IPS DF 19.7 (cell line): Measurements from ENCODE around the gene SRMS.

Experiments used
- DNase-seq: peaks from one replicate; pipeline ENCODE4 v3.0.0-alpha.2; 2013; ENCODE audit warnings: low read depth, low spot score

The SRMS gene

DNA sequence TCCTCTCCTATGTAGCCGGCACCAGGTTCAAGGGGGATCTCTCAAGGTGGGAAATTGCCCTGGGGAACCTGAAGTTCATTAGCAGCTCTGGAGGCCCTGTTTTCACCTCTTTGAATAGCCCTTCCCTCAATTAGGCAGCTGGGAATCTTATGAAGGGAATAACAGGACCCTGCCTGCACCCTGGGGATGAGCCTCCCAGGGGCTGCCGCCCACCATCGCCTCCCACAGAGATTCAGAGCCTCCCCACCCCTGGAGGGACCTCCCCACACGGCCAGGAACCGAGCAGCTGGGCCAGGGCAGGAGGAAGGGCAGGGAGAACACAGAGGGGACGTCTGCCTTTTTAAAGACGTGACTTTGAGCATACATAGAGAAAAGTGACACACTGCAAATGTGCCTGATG lies 44.0 kb downstream of the SRMS start:
- DNase-seq = no peak

DNA sequence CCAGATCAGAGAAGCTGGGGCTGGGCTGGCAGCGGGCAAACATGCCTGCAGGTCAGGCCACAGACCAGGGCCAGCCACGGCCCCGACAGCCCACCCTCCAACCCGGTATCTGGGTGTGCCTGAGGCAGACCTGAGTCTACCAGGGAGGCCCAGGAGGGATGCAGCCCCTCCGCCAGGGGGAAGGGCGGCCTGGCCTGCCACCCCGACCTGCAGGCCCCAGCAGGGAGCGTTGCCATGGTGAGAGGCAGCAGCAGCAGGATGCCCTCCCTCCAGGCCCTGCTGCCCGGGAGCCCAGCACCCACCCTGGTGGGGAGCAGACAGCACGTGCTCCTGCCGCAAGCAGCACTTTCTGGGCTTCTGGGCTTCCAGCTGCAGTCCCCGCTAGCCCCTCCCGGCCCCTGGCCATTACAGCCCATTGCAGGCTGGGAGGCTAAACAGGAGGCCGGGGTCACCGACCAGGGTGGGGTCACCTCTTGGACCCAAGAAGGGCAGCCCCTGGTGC lies 44.8 kb downstream of the SRMS start:
- DNase-seq = no peak

DNA sequence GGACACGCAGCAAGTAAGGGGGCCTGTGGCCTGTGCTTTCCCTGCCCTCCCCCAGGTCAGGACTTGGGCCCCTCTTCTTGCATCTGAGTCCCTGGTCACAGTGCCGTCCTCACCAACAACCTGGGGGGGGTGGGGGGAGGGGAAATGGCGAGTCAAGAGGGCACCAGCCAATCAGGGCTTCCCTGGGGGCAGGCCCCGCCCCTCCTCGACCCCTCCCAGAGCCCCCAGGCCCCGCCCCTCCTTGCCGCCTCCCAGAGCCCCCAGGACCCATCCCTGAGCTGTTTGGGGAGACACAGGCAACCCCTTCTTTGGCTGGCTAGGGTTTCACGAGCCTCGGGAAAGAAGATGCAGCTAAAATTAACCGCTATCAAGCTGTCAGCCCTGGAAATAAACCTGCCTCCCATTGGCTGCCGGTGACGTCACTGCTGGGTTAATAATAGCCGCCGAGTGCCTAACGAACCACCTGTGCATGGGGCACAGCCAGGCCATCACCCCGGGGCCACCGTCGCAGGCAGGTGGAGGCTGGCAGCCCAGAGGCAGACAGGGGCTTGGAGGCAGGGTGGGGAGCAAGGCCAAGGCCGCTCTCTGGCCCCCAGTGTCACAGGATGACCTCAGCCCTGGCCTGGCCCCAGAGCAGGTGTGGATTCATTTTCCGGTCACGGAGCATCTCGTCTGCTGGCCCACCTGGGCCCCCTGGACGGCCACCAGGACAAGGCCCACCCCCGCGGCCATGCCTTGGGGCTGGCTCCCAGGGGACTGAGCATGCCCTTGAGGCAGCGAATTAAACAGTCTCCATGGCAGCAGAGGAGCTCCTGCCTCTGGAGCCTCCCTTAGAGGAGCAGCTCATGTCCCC lies 45.5 kb downstream of the SRMS start:
- DNase-seq = no peak

DNA sequence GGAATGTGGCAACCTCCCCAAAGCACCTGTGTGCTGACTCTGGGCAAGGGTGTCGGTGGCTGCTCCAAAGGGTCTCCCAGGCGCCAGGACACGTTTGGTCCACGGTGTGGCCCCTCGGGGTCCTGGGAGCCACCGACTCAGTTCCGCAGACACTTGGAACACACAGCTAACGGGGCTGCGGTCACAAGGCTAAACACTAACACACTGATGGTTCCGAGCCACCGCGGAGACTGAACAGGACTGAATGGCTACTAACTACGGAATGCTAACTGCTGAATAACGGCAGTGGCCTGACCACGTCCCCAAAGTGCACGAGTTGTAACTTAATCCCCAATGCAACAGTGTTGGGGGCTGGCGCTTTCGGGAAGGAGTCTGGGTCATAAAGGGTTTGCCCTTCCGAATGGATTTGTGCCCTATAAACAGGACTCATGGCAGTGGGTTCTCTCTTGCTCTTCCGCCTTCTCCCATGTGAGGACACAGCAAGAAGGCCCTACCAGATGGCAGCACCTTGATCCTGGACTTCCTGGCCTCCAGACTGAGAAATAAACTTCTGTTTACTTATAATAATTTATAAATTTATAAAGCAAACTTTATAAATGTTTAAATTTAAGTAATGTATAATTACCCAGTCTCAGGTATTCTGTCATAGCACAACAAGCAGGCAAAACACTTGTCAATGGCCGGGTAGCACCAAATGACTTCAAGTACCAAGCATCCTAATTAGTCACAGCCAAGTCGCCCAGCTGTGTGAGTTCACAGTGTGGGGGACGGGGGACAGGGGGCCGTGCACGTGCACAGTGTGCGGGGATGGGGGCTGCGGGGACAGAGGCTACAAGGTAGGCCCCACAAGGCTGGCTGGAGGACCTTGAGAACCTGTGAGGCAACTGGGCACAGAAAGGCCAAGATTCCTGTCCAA lies 46.4 kb downstream of the SRMS start:
- DNase-seq = no peak

DNA sequence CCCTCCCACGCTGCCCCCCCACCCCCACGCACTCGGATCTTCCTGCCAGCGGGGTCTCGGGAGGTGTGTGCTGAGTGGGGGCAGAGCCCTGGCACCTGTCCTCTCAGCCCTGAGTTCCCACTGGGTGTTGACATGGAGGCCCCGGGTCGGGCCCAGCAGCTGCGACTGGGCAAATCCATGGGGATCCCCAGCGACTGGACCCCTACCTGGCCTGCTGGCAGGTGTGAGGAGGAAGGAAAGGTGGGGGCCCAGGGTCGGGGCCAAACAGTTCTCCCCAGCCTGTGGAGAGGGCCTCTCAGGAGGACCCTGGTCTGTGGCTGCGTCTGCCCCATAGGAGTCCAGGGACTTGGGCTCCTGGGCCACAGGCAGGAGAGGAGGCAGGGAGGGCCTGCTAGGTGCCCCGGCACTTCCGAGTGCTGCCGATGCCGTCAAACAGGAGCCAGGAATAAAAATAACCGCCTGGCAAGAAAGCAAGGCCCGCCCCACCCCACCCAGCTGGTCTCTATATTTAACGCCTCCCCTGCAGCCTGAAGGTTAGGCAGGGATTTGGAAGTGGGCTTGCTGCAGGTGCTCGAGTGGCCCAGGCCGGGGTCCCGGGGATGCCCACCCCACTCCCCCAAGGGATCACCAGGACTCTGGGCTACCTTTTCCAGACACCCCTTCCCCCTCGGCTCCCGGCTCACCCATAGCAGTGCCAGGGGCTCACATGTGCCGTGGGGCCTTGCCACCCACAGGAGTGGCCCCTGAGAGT lies 47.2 kb downstream of the SRMS start:
- no peak for DNase-seq

DNA sequence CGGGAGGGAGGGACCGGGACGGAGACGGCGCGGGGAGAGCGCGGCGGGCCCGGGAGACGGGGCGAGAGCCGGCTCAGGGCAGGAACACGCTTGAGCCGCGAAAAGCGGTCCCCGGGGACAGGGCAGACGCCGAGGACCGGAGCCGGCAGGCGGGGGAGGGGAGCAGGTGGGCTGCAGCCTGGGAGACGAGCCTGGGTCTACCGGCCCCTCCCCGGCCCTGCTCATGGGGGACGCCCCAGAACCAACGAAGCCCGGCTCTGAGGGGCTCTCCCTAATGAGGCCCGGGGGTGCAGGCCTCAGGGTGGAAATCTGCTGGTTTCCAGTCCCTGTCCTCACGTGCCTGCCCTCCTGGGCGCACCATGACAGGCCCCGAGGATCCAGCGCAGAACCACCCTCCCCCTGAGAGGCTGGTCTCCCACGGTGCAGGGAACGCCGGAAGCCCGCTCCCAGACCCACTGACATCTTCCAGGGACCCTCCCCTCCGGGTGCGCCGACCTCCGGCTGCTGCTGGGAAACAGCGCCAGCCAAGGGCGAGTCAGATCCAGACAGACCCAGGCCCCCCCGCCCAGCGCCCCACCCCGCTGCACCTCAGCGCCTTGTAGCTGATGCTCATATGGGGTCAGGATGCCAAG lies 48.1 kb downstream of the SRMS start:
- DNase-seq = no peak

DNA sequence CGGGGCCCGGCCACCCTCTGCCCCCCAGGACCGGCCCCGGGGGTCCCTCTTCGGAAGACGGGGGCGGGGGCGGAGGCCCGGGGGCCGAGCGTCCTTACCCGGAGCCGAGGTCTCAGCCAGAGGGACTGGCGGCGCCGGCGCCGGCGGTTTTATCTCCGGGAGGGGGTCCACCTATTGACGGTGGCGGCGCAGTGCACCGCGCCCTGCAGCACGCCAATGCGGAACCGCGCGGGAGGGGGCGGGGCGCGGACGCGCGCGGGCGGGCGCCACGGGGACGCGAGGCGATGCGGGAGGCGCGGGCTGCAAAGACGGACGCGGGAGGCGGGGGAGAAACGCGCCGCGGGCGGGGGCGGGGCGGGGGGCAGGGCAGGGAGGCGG lies 48.6 kb downstream of the SRMS start, which contains the start of gene EEF1A2:
EEF1A2 (minus strand) TSS at position 124 of the 378 bp plus-strand sequence. CDS start 1,320 bp downstream, outside the sequence.
- DNase-seq = no peak

DNA sequence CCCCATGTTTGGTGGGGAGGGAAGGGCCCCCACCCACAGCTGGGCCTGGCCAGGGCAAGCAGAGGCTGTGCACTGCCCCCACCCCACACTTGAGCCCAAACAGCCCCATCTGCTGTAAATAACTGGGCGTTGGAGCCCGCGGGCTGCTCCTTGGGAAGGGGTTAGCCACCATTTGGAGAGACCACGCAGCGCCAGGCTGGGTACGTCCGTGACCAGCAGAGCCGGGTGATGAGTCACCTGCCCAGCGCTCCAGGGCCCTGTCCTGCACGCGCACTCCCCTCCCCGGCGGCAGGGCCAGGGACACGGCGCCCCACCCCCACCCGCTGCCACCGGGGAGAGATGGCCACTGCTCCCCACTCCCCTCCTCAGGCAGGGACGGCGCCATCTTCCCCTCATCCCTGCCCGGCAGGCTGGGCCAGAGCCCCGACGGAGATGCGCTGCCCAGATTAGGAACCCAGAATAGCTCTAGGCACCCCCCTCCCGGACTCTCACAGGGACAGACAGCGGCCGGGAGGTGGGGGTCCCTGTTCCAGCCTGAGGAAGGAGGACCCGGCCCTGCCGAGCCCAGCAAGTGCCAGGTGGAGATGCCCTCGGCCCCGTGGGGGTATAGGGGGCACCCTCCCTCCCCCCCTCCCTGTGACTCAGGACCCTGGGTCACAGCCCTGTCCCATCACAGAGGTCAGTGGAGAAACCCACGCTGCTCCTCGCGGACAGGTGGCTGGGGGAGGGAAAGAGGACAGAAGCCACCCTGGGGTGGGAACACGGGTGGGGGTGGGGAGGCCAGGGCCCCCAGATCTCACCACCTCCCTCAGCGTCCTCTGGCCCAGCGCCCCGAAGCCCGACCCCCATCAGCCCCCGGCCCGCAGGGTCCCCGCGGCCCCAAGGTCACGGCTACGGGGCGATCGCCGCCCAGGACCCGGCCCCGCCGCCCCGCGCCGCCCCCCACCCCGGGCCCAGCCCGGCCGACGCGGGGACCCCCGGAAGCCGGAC lies 49.3 kb downstream of the SRMS start:
- DNase-seq = no peak

DNA sequence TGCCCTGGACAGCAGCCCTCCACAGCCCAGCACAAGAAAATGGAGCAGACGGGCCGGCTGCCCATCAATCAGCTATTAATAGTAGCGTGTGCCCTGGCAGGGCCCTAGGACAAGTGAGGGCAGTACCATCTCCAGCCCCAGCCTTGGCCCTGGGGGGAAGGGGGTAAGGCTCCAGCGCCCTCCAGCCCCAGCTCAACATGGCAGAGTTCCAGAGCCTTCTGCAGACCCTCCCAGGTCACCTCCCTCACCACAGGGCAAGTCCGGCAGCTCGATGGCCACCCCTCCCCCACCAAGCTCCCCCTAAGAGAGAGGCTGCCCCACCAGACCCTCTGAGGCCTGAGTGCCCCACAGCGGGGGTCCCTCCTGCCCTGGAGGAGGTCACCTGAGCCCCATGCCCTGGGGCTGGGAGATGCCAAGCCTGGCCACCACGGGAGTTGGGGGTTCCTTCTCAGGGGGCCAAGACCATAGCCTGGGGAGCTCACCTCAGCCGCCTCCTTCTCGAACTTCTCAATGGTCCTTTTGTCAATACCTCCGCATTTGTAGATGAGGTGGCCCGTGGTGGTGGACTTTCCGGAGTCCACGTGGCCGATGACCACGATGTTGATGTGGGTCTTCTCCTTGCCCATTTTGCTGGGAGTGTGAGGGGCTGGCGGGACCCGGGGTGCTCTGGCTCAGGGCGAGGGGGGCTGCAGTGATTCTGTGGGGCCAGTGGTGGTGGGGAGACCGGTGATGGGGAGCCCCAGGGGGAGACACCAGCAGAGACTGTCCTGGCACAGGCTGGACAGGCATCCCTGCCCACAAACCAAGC lies 50.2 kb downstream of the SRMS start:
- no peak for DNase-seq

DNA sequence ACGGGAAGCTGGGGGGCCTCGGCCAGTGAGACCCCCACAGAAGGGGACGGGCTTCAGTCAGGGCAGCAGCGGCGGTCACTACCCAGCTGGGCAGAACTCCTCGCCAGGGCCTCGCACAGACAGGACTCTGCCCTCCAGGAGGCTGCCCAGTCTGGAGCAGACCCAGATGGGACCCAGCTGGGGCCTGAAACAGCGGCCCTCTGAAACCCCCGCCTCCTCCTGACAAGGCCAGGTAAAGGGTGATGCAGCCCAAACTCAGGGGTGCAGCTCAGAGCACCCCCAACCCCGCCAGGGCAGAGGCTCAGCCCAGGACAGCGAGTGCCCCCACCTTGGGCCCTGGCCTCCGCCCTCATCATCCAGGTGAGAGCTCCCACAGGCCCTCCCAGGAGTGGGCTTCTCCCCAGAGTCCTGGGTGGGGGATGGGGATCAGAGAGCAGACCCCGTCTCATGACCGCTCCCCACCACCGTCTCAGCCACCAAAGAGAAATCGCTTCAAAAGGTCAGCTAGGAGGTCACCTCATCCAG lies 50.9 kb downstream of the SRMS start:
- DNase-seq = no peak

DNA sequence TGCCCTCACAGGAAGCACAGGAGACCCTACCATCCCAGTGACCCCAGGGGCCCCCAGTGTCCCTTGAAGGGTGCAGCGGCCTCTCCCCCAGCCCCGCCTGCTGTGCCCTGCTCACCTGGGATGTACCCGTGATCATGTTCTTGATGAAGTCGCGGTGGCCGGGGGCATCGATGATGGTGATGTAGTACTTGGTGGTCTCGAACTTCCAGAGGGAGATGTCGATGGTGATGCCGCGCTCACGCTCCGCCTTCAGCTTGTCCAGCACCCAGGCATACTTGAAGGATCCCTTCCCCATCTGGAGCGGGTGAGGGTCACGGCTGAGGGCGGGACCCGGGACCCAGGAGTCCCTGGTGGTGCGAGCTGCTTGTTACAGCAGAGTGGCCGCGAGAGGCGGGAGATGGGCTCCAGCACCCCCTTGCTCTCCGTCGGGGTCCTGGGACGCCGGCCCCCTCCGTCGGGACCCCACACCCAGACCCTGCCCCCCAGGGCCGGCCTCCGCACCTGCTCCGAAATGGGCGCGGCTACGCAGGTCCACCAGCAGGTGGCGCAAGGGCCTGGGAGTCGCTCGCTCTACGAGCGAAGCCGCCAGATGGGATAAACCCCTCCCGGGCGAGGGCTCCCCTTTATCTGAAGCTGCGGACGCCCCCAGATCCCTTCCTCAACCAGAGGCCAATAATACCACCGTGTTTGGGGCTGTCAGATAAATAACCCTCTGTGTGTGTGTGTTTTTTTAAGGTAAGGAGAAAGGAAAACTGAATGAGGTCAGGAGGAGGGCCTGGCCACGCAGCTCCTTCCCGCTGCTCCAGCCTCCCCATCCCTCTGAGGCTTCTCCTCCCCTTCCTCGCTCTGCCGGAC lies 51.6 kb downstream of the SRMS start:
- DNase-seq = no peak

DNA sequence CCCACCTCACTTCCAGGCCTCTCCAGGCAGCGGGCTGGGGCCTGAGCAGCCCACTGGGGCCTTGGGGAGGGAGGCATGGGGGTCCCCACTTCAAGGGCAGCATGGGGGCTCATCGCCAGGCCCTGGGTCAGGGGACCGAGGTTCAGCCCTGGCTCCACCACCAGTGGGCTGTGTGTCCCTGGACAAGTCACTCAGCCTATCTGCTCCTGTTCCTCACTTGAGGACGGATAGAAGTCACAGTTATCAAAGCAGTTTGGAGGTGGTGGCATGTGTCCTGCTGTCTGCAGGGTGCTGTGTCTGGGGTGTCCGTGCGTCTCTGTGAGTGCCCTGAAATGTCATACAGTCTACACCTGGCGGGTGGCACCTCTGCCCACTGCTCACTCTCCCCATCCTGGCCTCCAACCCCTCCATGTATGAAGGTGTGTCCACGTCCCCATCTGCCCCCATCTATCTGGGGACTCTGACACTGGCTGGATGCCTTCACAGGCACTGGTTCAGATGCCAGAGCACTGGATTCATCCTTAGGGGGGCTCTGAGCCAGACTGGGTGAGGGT lies 52.3 kb downstream of the SRMS start:
- DNase-seq = no peak

DNA sequence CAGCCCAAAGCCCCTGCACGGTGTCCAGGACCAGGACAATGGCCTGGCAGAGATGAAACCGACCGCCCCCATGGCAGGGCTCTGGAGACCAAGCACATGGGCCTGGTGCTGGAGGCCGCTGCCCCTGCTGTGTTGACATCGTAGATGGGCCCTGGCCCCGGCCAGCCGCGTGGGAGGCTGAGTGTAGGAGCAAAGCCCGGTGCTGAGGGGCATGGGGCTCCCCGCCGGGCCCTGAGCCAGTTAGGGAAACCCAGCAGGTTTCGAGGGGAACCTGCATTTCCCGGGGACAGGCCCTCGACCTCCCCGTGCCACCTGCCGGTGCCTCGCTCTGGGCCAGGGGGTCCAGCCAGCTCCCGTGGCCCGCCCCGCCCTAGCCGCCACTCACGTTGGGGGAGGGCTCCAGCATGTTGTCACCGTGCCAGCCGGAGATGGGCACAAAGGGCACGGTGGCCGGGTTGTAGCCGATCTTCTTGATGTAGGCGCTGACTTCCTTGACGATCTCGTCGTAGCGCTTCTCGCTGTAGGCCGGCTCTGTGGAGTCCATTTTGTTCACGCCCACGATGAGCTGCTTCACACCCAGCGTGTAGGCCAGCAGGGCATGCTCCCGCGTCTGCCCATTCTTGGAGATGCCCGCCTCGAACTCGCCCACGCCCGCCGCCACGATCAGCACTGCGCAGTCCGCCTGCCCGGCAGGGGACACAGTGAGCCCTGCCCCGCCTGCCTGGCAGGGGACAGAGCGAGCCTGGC lies 53.0 kb downstream of the SRMS start:
- DNase-seq = no peak

DNA sequence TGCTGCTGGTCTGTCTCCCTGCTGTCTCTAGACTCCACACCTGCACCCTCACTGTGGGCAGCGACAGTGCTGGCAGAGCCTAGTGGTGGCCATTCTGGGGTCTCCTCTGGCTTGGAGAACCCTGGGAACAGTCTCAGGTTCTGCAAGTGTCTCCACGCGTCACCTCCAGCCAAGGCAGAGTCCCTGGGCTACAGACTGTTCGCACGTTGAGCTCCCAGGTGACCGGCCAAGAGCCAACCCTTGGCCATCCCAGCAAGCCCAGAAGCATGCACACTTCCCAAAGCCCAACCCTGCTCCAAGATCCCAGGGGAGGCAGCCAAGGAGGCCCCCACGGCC lies 53.5 kb downstream of the SRMS start:
- DNase-seq = no peak

DNA sequence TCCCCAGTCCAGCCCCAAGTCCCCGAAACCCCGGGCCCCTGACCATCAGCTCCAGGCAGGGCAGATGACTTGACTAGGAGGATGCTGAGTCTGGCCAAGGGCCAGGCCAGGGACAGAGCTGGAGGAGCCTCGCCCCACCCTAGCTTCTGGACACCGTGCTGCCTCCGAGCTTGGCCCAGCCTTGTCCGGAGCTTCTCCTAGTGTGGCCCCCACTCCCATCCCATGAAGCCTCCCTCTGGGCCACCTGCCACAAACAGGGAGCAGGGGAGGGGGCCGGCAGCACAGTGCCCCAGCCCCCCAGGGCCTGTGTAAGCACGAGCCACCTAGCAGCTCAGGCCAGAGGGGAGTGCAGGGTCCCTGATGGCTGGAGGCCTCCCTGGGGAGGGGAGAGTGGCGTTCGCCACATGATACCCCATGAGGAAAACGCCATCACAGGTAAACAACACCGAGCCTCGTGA lies 54.0 kb downstream of the SRMS start:
- DNase-seq = no peak

DNA sequence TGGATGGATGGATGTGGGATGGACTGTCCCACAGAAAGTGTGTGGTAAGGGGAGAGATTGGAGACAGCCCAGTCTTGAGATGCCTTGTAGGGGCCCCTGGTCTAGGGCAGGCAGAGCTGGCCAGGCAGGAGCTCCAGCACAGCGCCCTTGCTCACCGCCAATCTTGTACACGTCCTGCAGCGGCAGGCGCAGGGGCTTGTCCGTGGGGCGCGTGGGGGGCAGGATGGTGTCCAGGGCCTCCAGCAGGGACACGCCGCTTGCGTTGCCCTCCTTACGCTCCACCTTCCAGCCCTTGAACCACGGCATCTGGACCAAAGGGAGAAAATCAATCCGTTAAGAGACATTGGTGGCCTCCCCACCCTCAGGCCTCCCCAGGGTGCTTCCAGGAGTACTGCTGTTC lies 54.6 kb downstream of the SRMS start:
- DNase-seq = no peak

DNA sequence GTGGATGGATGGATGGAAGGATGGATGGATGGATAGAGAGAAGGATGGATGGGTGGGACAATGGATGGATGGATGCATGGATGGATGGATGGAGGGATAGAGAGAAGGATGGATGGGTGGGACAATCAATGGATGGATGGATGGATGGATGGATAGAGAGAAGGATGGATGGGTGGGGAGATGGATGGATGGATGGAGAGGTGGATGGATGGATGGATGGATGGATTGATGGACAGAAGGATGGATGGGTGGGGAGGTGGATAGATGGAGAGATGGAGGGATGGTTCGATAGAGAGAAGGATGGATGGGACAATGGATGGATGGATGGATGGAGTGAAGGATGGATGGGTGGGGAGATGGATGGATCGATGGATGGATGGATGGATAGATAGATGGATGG lies 55.0 kb downstream of the SRMS start:
- no peak for DNase-seq
